ENCODE measurements around the gene PYGB.
"Not testable (repeated sequence)": the region's sequence is repeated elsewhere in the genome, so short reads cannot be mapped to it uniquely, and the experiment has no call there.

PYGB gene

GRCh38 chr20:25258828-25259227 is 10.9 kb downstream of the PYGB start:
- H3K4me3 ChIP-seq (ENCODE audit: low read depth in 1 of 2, low read length in 1 of 2): no peak overlapping the region
- H3K27ac ChIP-seq: no peak overlapping the region
- no peaks in the 10 kb centered on the region for H3K27me3 ChIP-seq
- no peaks in the 10 kb centered on the region for H3K9me3 ChIP-seq
- H3K36me3 ChIP-seq: peaks cover 19% of the 10 kb centered on the region
- TF ChIP-seq, protein P1, sequence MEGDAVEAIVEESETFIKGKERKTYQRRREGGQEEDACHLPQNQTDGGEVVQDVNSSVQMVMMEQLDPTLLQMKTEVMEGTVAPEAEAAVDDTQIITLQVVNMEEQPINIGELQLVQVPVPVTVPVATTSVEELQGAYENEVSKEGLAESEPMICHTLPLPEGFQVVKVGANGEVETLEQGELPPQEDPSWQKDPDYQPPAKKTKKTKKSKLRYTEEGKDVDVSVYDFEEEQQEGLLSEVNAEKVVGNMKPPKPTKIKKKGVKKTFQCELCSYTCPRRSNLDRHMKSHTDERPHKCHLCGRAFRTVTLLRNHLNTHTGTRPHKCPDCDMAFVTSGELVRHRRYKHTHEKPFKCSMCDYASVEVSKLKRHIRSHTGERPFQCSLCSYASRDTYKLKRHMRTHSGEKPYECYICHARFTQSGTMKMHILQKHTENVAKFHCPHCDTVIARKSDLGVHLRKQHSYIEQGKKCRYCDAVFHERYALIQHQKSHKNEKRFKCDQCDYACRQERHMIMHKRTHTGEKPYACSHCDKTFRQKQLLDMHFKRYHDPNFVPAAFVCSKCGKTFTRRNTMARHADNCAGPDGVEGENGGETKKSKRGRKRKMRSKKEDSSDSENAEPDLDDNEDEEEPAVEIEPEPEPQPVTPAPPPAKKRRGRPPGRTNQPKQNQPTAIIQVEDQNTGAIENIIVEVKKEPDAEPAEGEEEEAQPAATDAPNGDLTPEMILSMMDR (IDR thresholded peaks at IDR 0.05): no peak
- no peaks in the 10 kb centered on the region for H3K4me1 ChIP-seq (ENCODE audit: control insufficient read depth in 1 of 2, insufficient read depth in 1 of 2, low read depth in 1 of 2, low read length in 1 of 2)

DNA sequence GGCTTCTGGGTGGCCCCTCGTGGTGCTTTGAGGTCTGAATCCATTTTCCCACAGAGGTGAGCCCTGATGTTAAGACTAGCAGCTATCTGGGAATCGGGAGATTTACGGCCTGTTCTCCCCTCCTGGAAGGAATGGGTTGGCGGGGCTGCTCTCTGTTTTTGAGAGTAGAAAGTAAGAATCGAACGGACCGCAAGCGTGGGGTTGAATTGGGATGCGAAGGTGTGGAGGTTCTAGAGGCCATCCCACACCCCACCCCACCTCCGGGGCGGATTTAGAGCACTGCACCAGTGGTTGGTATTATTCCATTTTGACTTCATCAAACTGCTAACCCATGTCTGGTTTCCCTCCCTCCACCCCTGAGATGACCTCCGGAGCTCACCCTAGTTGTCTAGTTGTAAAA is 11.5 kb downstream of the PYGB start:
- Histone ChIP-seq H3K4me3 (ENCODE audit: low read depth in 1 of 2, low read length in 1 of 2) (no peak overlapping the region), H3K4me1 (ENCODE audit: control insufficient read depth in 1 of 2, insufficient read depth in 1 of 2, low read depth in 1 of 2, low read length in 1 of 2) (no peaks in the 10 kb centered on the region), H3K9me3 (no peaks in the 10 kb centered on the region), H3K27me3 (no peaks in the 10 kb centered on the region), H3K36me3 (peaks cover 19% of the 10 kb centered on the region), H3K27ac (no peak overlapping the region)
- TF ChIP-seq, protein P1 (IDR thresholded peaks at IDR 0.05): no peak

- Histone ChIP-seq H3K36me3 (peaks cover 19% of the 10 kb centered on the region), H3K4me3 (ENCODE audit: low read depth in 1 of 2, low read length in 1 of 2) (no peak overlapping the region), H3K9me3 (no peaks in the 10 kb centered on the region), H3K4me1 (ENCODE audit: control insufficient read depth in 1 of 2, insufficient read depth in 1 of 2, low read depth in 1 of 2, low read length in 1 of 2) (no peaks in the 10 kb centered on the region), H3K27me3 (no peaks in the 10 kb centered on the region), H3K27ac (no peak overlapping the region)
- TF ChIP-seq, protein P1 (IDR thresholded peaks at IDR 0.05): no peak
These were observed 11.9 kb downstream of the PYGB start for GRCh38 chr20:25259788-25260254.

DNA sequence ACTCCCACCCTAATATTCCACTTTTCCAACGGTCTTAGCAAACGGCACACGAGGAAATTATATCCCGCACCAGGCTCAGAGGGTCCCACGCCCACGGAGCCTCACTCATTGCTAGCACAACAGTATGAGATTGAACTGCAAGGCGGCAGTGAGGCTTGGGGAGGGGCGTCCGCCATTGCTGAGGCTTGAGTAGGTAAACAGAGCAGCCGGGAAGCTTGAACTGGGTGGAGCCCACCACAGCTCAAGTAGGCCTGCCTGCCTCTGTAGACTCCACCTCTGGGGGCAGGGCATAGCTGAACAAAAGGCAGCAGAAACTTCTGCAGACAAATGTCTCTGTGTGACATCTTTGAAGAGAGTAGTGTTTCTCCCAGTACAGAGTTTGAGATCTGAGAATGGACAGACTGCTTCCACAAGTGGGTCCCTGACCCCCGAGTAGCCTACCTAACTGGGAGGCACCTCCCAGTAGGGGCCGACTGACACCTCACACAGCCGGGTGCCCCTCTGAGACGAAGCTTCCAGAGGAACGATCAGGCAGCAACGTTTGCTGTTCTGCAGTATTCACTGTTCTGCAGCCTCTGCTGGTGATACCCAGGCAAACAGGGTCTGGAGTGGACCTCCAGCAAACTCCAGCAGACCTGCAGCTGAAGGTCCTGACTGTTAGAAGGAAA is 13.0 kb downstream of the PYGB start:
- H3K27ac ChIP-seq; H3K4me1 ChIP-seq (ENCODE audit: control insufficient read depth in 1 of 2, insufficient read depth in 1 of 2, low read depth in 1 of 2, low read length in 1 of 2); H3K4me3 ChIP-seq (ENCODE audit: low read depth in 1 of 2, low read length in 1 of 2); H3K27me3 ChIP-seq; H3K9me3 ChIP-seq: not testable (repeated sequence)
- H3K36me3 ChIP-seq: peaks cover 19% of the 10 kb centered on the region

- Histone ChIP-seq H3K36me3 (peaks cover 50% of the 10 kb centered on the region), H3K9me3 (no peaks in the 10 kb centered on the region), H3K27ac (no peak overlapping the region), H3K4me1 (ENCODE audit: control insufficient read depth in 1 of 2, insufficient read depth in 1 of 2, low read depth in 1 of 2, low read length in 1 of 2) (no peaks in the 10 kb centered on the region), H3K27me3 (no peaks in the 10 kb centered on the region), H3K4me3 (ENCODE audit: low read depth in 1 of 2, low read length in 1 of 2) (no peak overlapping the region)
- TF ChIP-seq, protein P1 (IDR thresholded peaks at IDR 0.05): no peak
These were observed 21.4 kb downstream of the PYGB start for GRCh38 chr20:25269057-25269832.

DNA sequence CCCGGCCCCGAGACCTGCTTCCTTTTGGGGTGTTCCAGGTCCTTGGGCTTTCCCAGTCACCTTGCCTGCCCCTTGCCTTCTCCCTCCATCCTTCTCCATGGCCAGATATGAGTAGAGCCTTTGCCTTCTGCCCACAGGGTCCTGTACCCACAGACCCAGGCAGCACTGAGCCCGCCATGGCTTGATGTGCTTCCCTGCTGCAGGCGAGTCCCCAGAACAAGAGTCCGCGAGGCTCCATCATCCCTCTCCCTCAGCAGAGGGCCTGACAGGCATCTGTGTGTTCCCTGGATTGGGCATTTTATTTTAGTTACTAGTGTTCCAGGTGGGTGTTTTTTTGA is 21.9 kb downstream of the PYGB start:
- Histone ChIP-seq H3K27me3 (no peaks in the 10 kb centered on the region), H3K36me3 (peaks cover 56% of the 10 kb centered on the region), H3K27ac (no peak overlapping the region), H3K4me1 (ENCODE audit: control insufficient read depth in 1 of 2, insufficient read depth in 1 of 2, low read depth in 1 of 2, low read length in 1 of 2) (no peaks in the 10 kb centered on the region), H3K9me3 (no peaks in the 10 kb centered on the region), H3K4me3 (ENCODE audit: low read depth in 1 of 2, low read length in 1 of 2) (no peak overlapping the region)
- TF ChIP-seq, protein P1 (IDR thresholded peaks at IDR 0.05): no peak
